Peyer's patch (tissue), 4 donors: ENCODE results near the gene GTPBP6.

ENCODE experiments used
- CTCF ChIP-seq, 6 experiments: fragments of 450-650 bp in 4 of 6; fragments of 200-600 bp in 2 of 6; sonication (generic) in 1 of 6; IDR thresholded peaks; one replicate each; pipeline ENCODE4 v1.5.1; 2017 to 2019; ENCODE audit warnings: antibody characterized with exemption in 6 of 6, mild to moderate bottlenecking in 3 of 6, moderate library complexity in 1 of 6
- POLR2A ChIP-seq, 2 donors: fragments of 450-650 bp; IDR thresholded peaks; one replicate each; pipeline ENCODE4 v1.5.1; 2017; ENCODE audit warnings: antibody characterized with exemption in 2 of 2, mild to moderate bottlenecking in 2 of 2, moderate library complexity in 2 of 2

GRCh38 chrX:300334-300733 lies 18.3 kb downstream of the GTPBP6 start:
- TF ChIP-seq CTCF (IDR thresholded peaks at IDR 0.05): no peak
- TF ChIP-seq POLR2A (IDR thresholded peaks at IDR 0.05): no peak
